HG03571 (cell line): ENCODE results near the gene FAM227B.
"Not testable (repeated sequence)": the region's sequence is repeated elsewhere in the genome, so short reads cannot be mapped to it uniquely, and the experiment has no call there.

Experiments
- ATAC-seq: cut with Tn5 transposase; IDR thresholded peaks from one replicate; pipeline ENCODE4 v1.9.1; 2021; ENCODE audit not compliant: unreplicated experiment

Gene FAM227B

GRCh38 chr15:49495993-49496753 is 124.4 kb downstream of the FAM227B start:
- no peak for ATAC-seq

GRCh38 chr15:49494842-49495241 is 125.8 kb downstream of the FAM227B start:
- no peak for ATAC-seq

GRCh38 chr15:49492830-49493229 is 127.8 kb downstream of the FAM227B start:
- ATAC-seq, result no peak

GRCh38 chr15:49492151-49492550 is 128.5 kb downstream of the FAM227B start:
- no peak for ATAC-seq

GRCh38 chr15:49490966-49491365 is 129.7 kb downstream of the FAM227B start:
- ATAC-seq, result no peak

- not testable (repeated sequence) for ATAC-seq
These were observed 135.2 kb downstream of the FAM227B start for GRCh38 chr15:49485401-49485800.

- not testable (repeated sequence) for ATAC-seq
These were observed 141.6 kb downstream of the FAM227B start for GRCh38 chr15:49478982-49479381.

GRCh38 chr15:49478021-49478420 is 142.6 kb downstream of the FAM227B start:
- ATAC-seq, result not testable (repeated sequence)

- no peak for ATAC-seq
These were observed 147.6 kb downstream of the FAM227B start for GRCh38 chr15:49473031-49473430.

GRCh38 chr15:49472338-49472737 is 148.3 kb downstream of the FAM227B start:
- no peak for ATAC-seq

- no peak for ATAC-seq
These were observed 148.9 kb downstream of the FAM227B start for GRCh38 chr15:49471733-49472132.

- not testable (repeated sequence) for ATAC-seq
These were observed 149.4 kb downstream of the FAM227B start for GRCh38 chr15:49471248-49471647.

GRCh38 chr15:49468481-49468839 is 152.2 kb downstream of the FAM227B start:
- no peak for ATAC-seq

- ATAC-seq, result no peak
These were observed 152.7 kb downstream of the FAM227B start for GRCh38 chr15:49467746-49468480.

- no peak for ATAC-seq
These were observed 154.5 kb downstream of the FAM227B start for GRCh38 chr15:49466119-49466518.

- ATAC-seq, result no peak
These were observed 156.1 kb downstream of the FAM227B start for GRCh38 chr15:49464522-49464921.

GRCh38 chr15:49462232-49462844 is 158.3 kb downstream of the FAM227B start:
- ATAC-seq, result no peak

GRCh38 chr15:49460411-49460941 is 160.1 kb downstream of the FAM227B start:
- no peak for ATAC-seq

- ATAC-seq, result no peak
These were observed 162.5 kb downstream of the FAM227B start for GRCh38 chr15:49458145-49458544.

- no peak for ATAC-seq
These were observed 164.5 kb downstream of the FAM227B start for GRCh38 chr15:49456166-49456565.

- no peak for ATAC-seq
These were observed 168.0 kb downstream of the FAM227B start for GRCh38 chr15:49452595-49452994.

- no peak for ATAC-seq
These were observed 178.8 kb downstream of the FAM227B start for GRCh38 chr15:49441816-49442215.
